ENCODE measurements around the gene RCOR2.

Gene RCOR2

DNA sequence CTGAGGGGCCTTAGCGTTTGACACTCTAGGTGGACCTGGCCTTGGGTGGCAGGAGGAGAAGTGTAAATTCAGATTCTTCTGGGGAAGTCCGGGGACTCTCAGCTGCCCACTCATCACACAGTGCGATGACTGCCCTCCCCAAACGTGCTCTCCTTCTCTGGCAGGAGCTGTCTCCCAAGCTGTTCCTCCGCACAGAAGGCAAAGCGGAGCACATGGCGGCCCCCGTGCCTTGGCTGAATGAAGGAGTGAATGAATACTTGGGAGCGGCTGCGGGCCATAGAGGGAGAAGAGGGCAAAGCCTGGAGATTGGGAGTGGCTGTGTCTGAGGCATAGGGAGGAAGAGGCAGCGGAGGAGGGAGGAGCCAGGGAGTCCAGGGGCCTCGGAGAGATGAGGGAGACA, 14.9 kb upstream of the RCOR2 start:
- Mint-ChIP-seq H3K27ac (no peak overlapping the region), H3K27me3 (ENCODE audit: low read depth) (peaks cover 6% of the 10 kb centered on the region), H3K4me1 (peaks cover 16% of the 10 kb centered on the region), H3K36me3 (ENCODE audit: low read depth) (no peaks in the 10 kb centered on the region), H3K9me3 (no peaks in the 10 kb centered on the region), H3K4me3 (no peak overlapping the region)
- TF ChIP-seq, protein P1, sequence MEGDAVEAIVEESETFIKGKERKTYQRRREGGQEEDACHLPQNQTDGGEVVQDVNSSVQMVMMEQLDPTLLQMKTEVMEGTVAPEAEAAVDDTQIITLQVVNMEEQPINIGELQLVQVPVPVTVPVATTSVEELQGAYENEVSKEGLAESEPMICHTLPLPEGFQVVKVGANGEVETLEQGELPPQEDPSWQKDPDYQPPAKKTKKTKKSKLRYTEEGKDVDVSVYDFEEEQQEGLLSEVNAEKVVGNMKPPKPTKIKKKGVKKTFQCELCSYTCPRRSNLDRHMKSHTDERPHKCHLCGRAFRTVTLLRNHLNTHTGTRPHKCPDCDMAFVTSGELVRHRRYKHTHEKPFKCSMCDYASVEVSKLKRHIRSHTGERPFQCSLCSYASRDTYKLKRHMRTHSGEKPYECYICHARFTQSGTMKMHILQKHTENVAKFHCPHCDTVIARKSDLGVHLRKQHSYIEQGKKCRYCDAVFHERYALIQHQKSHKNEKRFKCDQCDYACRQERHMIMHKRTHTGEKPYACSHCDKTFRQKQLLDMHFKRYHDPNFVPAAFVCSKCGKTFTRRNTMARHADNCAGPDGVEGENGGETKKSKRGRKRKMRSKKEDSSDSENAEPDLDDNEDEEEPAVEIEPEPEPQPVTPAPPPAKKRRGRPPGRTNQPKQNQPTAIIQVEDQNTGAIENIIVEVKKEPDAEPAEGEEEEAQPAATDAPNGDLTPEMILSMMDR (IDR thresholded peaks at IDR 0.05; ENCODE audit: unreplicated experiment in 3 of 3): no peak

DNA sequence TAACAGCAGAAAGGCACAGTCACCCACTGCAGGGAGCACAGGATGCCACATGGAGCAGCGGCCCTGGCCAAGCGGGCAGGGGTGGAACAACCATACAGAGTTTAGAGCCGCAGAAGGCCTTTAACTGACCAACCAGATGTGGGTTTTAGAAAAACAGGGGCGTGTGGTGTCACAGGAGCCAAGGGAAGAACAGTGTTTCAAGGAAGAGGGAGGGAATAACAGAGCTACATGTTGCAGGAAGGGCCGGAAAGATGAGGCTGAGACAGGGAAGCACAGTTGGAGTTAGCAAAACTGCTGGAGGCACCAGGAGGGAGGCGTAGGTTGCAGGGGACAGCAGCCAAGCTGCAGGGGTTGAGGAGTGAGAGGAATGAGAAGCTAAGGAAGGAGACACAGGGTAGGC, 14.1 kb upstream of the RCOR2 start:
- Mint-ChIP-seq H3K27ac (peak overlapping the region; percentile 58 to 88 (median 85)), H3K9me3 (no peaks in the 10 kb centered on the region), H3K4me1 (peaks cover 16% of the 10 kb centered on the region), H3K27me3 (ENCODE audit: low read depth) (peaks cover 6% of the 10 kb centered on the region), H3K36me3 (ENCODE audit: low read depth) (no peaks in the 10 kb centered on the region), H3K4me3 (peak overlapping the region in 2 of 3 experiments; percentile 13 to 14)
- TF ChIP-seq, protein P1 (IDR thresholded peaks at IDR 0.05; ENCODE audit: unreplicated experiment in 3 of 3): no peak

DNA sequence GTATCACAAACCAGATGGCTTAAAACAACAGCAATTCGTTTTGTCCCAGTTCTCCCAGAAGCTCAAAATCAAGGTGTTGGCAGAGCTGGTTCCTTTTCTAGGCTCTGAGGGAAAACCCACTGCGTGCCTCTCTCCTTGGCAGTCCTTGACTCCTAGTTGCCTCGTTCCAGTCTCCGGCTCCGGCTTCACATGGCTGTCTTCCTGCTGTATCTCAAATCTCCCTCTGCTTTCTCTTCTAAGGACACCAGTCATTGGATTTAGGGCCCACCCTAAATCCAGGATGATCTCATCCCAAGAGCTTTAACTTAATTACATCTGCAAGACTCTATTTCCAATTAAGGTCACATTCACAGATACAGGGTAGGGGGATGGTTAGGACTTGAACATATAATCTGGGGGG, 12.7 kb upstream of the RCOR2 start:
- TF ChIP-seq, protein P1 (IDR thresholded peaks at IDR 0.05; ENCODE audit: unreplicated experiment in 3 of 3): no peak
- no peaks in the 10 kb centered on the region for H3K9me3 Mint-ChIP-seq
- no peak overlapping the region for H3K4me3 Mint-ChIP-seq
- no peaks in the 10 kb centered on the region for H3K36me3 Mint-ChIP-seq (ENCODE audit: low read depth)
- H3K4me1 Mint-ChIP-seq: peaks cover 16% of the 10 kb centered on the region
- H3K27me3 Mint-ChIP-seq (ENCODE audit: low read depth): peaks cover 6% of the 10 kb centered on the region
- H3K27ac Mint-ChIP-seq: peak overlapping the region in 1 of 3 experiments; percentile 35

DNA sequence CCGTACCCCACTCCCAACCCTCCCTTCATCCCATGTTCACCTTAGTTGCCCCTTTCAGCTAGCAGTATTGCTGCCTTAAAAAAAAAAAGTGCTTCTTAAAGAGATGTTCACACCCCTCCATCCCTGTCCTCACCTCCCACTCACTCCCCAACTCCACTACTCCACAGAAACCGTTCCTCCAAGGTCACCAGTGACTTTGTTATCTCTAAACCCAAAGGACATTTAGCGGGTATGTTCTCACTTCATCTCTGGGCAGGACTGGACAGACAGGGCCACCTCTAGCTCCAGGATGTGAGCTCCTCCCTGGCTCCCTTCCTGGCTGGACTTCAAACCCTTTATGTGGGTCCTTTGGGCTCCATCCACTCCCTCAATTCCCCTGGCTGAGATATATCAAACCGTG, 6.4 kb upstream of the RCOR2 start:
- TF ChIP-seq, protein P1 (IDR thresholded peaks at IDR 0.05; ENCODE audit: unreplicated experiment in 3 of 3): no peak
- Mint-ChIP-seq H3K9me3 (no peaks in the 10 kb centered on the region), H3K4me3 (no peak overlapping the region), H3K4me1 (peaks cover 24% of the 10 kb centered on the region), H3K27ac (peak overlapping the region in 2 of 3 experiments; percentile 26 to 38), H3K36me3 (ENCODE audit: low read depth) (no peaks in the 10 kb centered on the region), H3K27me3 (ENCODE audit: low read depth) (peaks cover 7% of the 10 kb centered on the region)

DNA sequence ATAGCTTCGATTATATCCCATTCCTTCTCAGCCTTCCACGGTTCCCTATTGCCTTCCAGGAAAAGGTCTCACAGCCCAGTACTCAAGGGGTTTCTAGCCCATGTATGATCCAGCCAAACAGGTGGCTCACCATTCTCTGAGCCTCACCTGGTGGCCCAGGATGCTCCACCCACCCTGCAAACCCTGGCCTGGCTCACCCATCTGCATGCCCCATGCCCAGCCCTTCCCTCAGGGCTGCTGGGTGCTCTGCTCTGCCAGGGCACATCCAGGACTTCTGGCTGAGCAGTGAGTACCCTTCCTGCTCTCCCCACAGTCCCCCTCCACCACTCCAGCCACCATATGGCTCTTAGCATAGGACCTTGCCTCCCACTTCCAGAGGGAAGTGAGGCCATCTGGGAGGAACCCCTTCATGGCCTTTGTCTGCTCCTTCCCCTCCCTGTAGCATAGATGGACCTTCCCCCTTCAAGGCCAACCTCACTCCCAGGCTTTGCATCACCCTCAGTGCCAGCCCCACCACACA, 5.8 kb upstream of the RCOR2 start:
- Mint-ChIP-seq H3K36me3 (ENCODE audit: low read depth) (no peaks in the 10 kb centered on the region), H3K9me3 (no peaks in the 10 kb centered on the region), H3K27ac (peak overlapping the region in 2 of 3 experiments; percentile 76 to 89), H3K4me3 (no peak overlapping the region), H3K27me3 (ENCODE audit: low read depth) (peaks cover 7% of the 10 kb centered on the region), H3K4me1 (peaks cover 25% of the 10 kb centered on the region)
- TF ChIP-seq, protein P1 (IDR thresholded peaks at IDR 0.05; ENCODE audit: unreplicated experiment in 3 of 3): no peak

DNA sequence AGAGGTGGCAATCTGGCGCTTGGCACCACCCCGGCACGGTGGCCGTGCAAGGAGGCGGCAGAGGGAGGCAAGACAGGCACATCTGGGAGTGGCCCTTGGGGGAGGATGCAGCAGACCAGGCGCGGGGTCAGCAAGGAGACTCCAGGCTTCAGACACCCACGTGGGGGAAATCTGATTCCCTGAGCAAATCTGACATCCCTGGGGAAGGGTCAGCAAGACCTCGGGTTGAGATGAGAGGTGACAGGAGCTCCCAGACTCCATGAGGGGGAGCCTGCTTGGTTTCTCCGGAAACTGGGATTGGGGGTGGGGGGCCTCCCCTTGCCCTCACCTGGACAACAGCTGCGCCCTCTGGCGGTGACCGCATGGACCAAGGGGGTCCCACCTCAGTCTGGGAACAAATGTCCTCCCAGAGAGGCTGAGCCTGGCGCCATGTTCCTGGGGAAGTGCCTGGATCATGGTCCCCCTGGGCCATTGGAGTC, 4.0 kb upstream of the RCOR2 start:
- H3K4me1 Mint-ChIP-seq: peaks cover 25% of the 10 kb centered on the region
- H3K9me3 Mint-ChIP-seq: no peaks in the 10 kb centered on the region
- TF ChIP-seq, protein P1 (IDR thresholded peaks at IDR 0.05; ENCODE audit: unreplicated experiment in 3 of 3): peak; percentile 29 to 64 (median 49)
- no peak overlapping the region for H3K27ac Mint-ChIP-seq
- H3K27me3 Mint-ChIP-seq (ENCODE audit: low read depth): peaks cover 7% of the 10 kb centered on the region
- no peaks in the 10 kb centered on the region for H3K36me3 Mint-ChIP-seq (ENCODE audit: low read depth)
- H3K4me3 Mint-ChIP-seq: peak overlapping the region in 2 of 3 experiments; percentile 23 to 47
